ENCODE measurements around the gene CPSF3. TPM values are rescaled to one million over a fixed set of nuclear protein-coding genes. Genes with fewer than 3 reads are reported as not detected.
A peak's percentile ranks its signal among the peaks of the same experiment; 100 is the strongest.

CPSF3 gene
- total and polyA plus RNA-seq, 8 donors = 8.2 to 55.3 (median 16.7) TPM

GRCh38 chr2:9406529-9407362 lies 16.7 kb upstream of the CPSF3 start:
- Histone ChIP-seq H3K27ac (peak overlapping the region in 3 of 5 donors; percentile 17 to 60 (median 46)), H3K27me3 (no peaks in the 10 kb centered on the region), H3K36me3 (peaks cover 17 to 92% (median 70%) of the 10 kb centered on the region in 4 donors), H3K4me3 (no peak overlapping the region), H3K4me1 (peaks cover 5 to 51% (median 24%) of the 10 kb centered on the region in 4 donors), H3K9me3 (no peaks in the 10 kb centered on the region)
- TF ChIP-seq CTCF (IDR thresholded peaks at IDR 0.05) = no peak
- no peak for TF ChIP-seq EP300 (IDR thresholded peaks at IDR 0.05)
- TF ChIP-seq POLR2A (IDR thresholded peaks at IDR 0.05) = no peak
- no peak for TF ChIP-seq POLR2AphosphoS5 (IDR thresholded peaks at IDR 0.05)
- WGBS, 5 donors = 43 to 63% (median 61%) methylated on average over 13 of the region's 13 CpGs
- intact Hi-C loops (cut with DNase I; ENCODE audit: low total_unique reads) = no loop called here
- DNase-seq = no peak

GRCh38 chr2:9407363-9407811 lies 16.1 kb upstream of the CPSF3 start:
- WGBS, 5 donors = 64 to 86% (median 82%) methylated on average over 8 of the region's 8 CpGs
- no peak for DNase-seq
- intact Hi-C loops (cut with DNase I; ENCODE audit: low total_unique reads) = no loop called here
- peaks cover 5 to 51% (median 24%) of the 10 kb centered on the region in 4 donors for H3K4me1 ChIP-seq
- H3K36me3 ChIP-seq = peaks cover 22 to 92% (median 69%) of the 10 kb centered on the region in 4 donors
- no peak overlapping the region for H3K4me3 ChIP-seq
- no peaks in the 10 kb centered on the region for H3K9me3 ChIP-seq
- TF ChIP-seq POLR2A (IDR thresholded peaks at IDR 0.05) = no peak
- no peak for TF ChIP-seq POLR2AphosphoS5 (IDR thresholded peaks at IDR 0.05)
- TF ChIP-seq CTCF (IDR thresholded peaks at IDR 0.05) = no peak
- TF ChIP-seq EP300 (IDR thresholded peaks at IDR 0.05) = no peak
- H3K27me3 ChIP-seq = no peaks in the 10 kb centered on the region
- peak overlapping the region in 2 of 5 donors; percentile 17 to 60 for H3K27ac ChIP-seq

- Histone ChIP-seq H3K27me3 (no peaks in the 10 kb centered on the region), H3K36me3 (peaks cover 22 to 86% (median 71%) of the 10 kb centered on the region in 4 donors), H3K27ac (no peak overlapping the region), H3K9me3 (no peaks in the 10 kb centered on the region), H3K4me1 (peaks cover 0 to 41% (median 23%) of the 10 kb centered on the region in 4 donors), H3K4me3 (no peak overlapping the region)
- 51 to 63% (median 57%) methylated on average over 9 of the region's 9 CpGs for WGBS, 5 donors
- DNase-seq = no peak
- intact Hi-C loops (cut with DNase I; ENCODE audit: low total_unique reads) = no loop called here
- TF ChIP-seq CTCF (IDR thresholded peaks at IDR 0.05) = no peak
- TF ChIP-seq POLR2A (IDR thresholded peaks at IDR 0.05) = no peak
- TF ChIP-seq POLR2AphosphoS5 (IDR thresholded peaks at IDR 0.05) = no peak
- TF ChIP-seq EP300 (IDR thresholded peaks at IDR 0.05) = no peak
These were observed 14.8 kb upstream of the CPSF3 start for GRCh38 chr2:9408641-9409151.

- H3K27ac ChIP-seq = no peak overlapping the region
- no peak overlapping the region for H3K4me3 ChIP-seq
- peaks cover 0 to 28% (median 17%) of the 10 kb centered on the region in 4 donors for H3K4me1 ChIP-seq
- WGBS, 5 donors = 97 to 100% (median 98%) methylated on average over 3 of the region's 3 CpGs
- no peaks in the 10 kb centered on the region for H3K9me3 ChIP-seq
- no peak for TF ChIP-seq POLR2AphosphoS5 (IDR thresholded peaks at IDR 0.05)
- no peak for TF ChIP-seq POLR2A (IDR thresholded peaks at IDR 0.05)
- no peak for TF ChIP-seq CTCF (IDR thresholded peaks at IDR 0.05)
- TF ChIP-seq EP300 (IDR thresholded peaks at IDR 0.05) = no peak
- DNase-seq = no peak
- intact Hi-C loops (cut with DNase I; ENCODE audit: low total_unique reads) = no loop called here
- H3K36me3 ChIP-seq = peaks cover 26 to 77% (median 69%) of the 10 kb centered on the region in 4 donors
- no peaks in the 10 kb centered on the region for H3K27me3 ChIP-seq
These were observed 13.3 kb upstream of the CPSF3 start for GRCh38 chr2:9410108-9410507.
